DMS153 (cell line): Measurements from ENCODE around the gene FOXP1.

ENCODE experiments used
- DNase-seq: peaks from one replicate; lab custom pipeline; 2025; lab: John Stamatoyannopoulos, UW

FOXP1 gene

GRCh38 chr3:71485896-71486295, 97.6 kb downstream of the FOXP1 start:
- no peak for DNase-seq

DNA sequence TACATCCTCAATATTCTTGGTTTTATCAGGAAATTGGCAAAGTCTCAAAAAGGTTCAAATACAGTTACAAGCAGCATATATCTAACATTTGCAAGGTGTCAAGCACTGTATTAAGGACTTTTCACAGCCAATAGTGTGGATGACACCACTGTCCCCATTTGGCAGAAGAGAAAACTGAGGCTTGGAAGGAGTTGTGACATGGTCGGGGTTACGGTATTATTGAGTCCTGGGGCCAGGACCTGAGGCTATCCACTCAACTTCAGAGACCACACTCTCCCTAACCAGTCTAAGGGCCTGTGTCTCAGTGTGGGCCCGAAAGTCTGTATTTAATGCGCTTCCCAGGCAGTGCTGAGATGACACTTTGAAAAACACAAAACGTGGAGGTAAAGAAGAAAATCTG, 99.1 kb downstream of the FOXP1 start:
- no peak for DNase-seq

DNA sequence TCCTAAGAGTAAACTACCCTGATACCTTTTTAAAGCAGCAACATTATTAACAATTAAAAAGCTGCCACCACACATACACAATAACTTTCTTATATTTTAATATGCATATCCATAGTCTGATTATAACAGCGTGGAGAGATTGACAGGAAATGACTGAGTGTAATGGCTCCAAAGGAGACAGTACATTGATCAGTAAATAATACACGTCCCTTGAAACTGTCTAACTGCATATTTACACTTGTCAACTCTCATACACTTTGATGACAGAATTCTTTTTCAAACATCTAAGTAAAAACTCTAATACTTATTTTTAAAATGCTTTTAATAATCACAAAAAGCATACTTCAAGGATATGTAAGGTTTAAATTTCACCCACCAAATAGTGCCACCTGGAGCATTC, 99.5 kb downstream of the FOXP1 start:
- no peak for DNase-seq

DNA sequence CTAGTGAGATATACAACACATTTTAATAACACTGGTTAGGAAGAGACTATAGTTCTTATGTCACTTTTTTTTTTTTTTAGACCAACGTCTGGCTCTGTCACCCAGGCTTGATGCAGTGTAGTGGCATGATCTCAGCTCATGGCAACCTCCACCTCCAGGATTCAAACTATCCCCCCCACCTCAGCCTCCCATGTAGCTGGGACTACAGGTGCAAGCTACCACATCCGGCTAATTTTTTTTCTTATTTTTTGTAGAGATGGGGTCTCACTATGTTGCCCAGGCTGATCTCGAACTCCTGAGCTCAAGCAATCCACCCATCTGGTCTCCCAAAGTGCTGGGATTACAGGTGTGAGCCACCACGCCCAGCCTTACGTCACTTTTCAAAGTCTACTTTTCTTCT, 100.8 kb downstream of the FOXP1 start:
- DNase-seq: no peak

DNA sequence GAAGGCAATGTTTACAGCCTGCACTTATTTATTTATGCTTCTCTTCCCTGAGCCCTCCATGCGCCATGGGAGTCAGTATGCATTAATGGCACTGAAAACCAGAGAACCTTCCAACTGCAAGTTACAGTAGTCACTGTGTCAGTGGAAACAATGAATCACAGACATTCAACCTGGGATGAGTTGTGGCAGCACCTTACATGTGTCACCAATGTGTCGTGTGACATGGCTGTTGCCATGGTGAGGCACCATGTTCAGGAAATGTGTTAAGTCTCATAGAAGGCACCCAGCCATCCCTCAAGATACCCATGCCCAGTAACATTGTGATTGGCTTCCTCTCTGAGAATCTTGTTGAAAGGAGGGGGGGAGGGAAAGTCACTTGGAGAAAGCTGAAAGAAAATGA, 105.0 kb downstream of the FOXP1 start:
- no peak for DNase-seq

DNA sequence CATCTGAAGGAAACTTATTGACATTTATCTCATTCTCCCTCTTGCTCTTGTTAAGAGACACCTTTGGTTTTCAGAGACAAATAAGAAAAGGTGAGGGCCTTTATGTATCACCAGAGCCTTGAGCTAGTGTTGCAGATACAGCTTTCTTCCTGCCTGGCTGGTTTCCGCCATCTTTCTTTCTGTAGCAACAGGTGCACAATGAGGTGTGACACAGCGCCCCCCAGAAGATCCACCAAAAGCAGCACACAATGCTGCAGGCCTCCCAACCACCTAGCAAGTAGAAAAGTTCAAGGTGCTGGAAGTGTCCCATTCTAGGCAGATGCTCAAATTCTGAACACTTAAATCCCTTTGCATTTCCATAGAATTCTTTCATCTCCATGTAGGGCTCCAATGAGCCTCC, 106.6 kb downstream of the FOXP1 start:
- DNase-seq: no peak

GRCh38 chr3:71469138-71469435, 114.4 kb downstream of the FOXP1 start:
- no peak for DNase-seq

GRCh38 chr3:71468311-71469137, 115.0 kb downstream of the FOXP1 start:
- DNase-seq: no peak

DNA sequence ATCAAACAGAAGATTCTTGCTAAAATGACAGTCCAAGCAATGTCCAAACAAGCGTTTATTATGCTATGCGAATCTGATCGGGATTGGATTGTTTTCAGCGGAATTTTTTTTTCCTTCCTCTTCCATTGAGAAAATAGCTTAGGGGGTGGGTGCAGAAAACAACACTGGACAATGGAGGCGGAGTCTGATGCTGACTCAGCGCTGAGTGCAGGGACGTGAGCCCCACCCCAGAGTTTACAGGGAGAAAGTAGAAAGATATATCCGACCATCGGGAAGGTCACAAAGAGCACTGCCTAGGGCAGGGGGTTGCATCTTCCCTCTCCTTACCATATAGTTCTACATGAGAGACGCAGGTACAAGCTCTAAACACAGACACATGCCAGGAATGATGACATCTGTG, 117.0 kb downstream of the FOXP1 start:
- DNase-seq: no peak

- no peak for DNase-seq
These were observed 118.0 kb downstream of the FOXP1 start for GRCh38 chr3:71465371-71466036.

DNA sequence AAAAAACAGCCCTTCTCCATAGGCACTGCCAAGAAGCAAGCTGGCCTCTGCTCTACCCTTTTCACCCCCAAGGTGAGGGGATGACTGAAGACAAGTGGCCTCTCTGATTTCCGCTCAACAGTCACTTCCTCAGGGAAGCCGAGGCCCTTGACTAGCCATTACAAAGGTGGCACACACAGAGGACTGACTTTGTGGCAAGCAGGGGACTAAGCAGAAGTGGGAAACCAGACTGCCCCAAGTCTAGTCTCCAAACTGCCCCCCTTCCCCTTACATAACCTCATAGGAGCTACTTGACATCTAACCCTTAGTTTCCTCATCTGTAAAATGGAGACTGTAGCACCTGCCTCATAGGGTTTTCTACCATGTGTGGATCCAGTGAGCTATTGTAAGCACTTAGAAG, 118.9 kb downstream of the FOXP1 start:
- DNase-seq: no peak

GRCh38 chr3:71463617-71464016, 119.9 kb downstream of the FOXP1 start:
- DNase-seq: no peak

DNA sequence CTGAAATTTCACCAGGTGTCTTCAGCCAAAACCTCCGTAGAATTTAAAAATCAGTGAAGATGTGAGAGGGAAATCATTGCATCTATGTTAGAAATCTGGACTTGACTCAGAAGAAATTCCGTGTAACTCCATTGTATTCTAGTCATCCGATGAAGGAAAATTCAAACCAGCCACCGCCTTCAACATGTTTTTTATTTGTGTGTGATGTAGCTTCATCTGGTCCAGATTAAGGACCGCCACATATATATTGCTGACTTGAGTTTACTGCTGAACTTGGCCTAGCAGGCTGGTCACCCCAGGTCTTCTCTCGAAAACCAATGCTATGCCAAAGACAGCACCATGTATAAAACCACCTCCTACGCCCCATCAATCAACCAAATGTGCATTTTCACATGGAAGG, 120.9 kb downstream of the FOXP1 start:
- DNase-seq: no peak

GRCh38 chr3:71461749-71462483, 121.6 kb downstream of the FOXP1 start:
- DNase-seq: no peak

DNA sequence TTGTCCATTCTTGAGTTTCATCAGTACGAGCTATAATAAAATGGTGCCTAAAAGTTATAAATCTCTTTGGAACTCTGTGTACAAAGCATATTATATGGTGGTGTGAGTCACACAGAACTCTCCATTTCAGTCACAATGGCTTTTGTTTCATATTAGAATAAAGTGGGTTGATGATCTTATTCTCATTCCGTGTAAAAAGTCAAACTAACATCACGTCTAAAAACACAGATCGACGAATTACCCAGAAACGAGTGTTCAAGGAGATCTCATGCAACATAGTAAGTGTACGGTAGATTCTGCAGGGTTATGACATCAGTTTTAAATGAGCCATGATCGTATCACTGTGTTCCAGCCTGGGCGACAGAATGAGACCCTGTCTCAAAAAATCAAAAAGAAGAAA, 122.4 kb downstream of the FOXP1 start:
- DNase-seq: no peak

DNA sequence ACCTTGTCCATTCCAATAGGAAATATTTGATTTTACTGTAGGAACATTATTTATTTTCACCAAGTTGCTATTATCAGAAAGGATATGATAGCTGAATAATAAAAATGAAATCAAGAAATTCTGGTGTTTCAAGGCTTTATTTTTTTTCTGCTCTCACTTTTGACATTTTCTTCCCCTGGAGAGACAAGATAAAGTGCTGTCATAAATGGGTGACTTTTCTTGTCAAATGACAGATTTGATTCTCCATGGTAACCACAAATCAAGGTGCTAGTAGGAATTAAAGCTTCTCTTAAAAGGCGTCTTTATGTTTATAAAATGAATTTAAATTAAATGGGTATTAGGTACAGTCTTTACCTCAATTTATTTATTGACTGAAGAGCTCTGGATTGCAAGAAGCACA, 124.6 kb downstream of the FOXP1 start:
- DNase-seq: no peak

DNA sequence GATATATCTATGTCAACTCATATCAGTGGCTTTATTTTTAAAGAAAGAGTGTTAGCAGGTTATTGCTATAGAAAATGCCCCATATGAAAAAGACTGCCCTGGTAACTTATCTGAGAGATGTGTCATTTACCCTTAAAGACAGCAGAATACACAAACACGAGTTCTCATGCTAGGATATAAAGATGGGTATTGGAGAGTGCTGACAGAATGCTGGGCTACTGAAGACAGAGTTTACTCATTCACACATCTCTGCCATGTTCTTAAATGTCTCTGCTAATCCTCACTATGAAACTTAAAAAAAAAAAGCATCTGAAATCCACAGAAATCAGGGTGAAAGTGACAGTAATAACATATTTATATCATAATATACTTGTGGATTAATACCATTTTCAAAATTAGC, 126.7 kb downstream of the FOXP1 start:
- no peak for DNase-seq

GRCh38 chr3:71456156-71456555, 127.4 kb downstream of the FOXP1 start:
- DNase-seq: no peak

DNA sequence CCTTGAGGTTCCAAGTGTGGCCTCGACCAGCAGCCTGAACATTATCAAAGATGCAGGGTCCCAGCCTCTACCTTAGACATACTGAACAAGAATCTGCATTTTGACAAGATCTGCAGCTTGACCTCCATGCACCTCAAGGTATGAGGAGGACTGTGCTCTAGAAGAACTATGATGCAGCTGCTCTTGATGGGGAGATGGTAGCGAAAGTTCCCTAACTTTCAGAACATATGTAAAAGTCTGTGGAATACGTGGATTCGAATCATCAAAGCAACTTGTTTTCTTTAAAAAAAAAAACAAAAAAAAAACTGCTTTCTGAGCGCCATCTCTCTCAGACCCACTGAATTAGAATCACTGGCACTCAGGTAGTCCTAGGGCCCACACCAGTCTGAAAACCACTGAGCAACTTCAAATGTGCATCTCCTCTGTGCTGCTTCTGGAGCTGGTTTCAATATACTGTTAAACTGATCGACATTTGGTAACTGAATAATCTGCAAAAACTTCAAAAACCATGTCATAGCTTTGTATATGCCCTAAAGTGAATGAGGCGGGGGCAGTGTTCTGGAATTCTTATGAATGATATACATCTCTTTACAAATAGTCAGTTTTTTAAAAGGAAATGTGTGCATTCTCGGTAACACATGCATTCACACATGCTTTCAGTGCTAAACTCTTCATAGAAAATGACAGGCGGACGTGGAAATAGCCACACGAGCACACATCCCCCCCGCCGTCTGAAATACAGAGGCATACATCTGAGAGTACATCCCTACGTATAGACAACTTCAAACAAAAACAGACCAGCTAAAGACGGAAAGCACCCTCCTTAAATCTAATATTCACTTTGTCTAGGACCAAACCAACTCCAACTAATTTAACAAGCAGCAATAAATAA, 128.8 kb downstream of the FOXP1 start:
- no peak for DNase-seq

DNA sequence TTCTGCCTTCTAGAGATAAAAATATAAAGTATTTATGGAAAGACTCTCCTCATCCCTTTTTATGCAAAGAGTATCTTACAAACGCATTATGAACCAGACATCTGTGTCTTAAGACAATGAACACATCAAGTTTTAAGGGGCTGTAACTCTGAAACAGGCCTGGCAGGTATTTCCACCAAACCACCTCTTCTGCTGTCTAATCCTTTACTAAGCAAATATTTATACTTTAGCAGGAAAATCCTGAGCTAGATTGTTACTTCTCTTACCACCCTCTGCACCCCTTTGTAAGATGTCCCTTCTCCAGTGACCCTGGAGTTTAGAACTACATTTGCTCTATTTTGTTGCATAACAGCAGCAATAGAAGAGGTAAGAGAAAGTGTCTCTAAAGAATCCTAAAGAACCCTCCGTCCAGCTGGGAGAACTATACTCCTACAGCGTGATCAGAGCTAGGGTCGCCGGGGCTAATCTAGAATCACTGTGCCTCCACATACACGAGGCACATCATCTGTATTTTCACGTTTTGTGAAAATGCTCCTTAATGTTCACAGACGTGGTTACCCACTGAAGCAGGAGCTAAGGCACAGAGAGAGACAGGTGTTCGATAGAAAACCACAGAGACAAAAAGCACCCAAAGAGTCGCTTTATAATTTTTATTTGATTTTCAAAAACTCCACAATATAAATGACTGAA, 129.6 kb downstream of the FOXP1 start:
- DNase-seq: no peak

DNA sequence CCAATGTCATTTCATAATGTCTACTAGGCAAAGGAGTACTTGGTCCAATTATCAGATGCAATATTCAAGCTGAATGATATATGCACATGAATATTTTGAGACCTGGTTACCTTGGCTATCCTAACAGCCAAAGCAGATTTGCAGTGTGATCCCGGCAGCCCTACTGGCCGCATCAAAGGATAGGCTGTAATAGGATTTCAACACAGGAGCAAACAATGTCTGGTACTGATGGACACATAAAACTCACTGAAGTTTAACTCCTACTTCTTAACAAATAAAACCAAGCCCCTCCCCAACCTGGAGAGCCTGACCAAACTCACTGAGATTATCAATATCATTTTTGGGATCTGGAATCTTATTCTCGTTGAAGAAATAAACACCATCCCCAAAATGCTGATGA, 130.2 kb downstream of the FOXP1 start:
- DNase-seq: no peak

- DNase-seq: no peak
These were observed 131.7 kb downstream of the FOXP1 start for GRCh38 chr3:71451812-71452211.
